Heart right ventricle (tissue), 16 donors: ENCODE results near the gene ITGB2. TPM values are rescaled to one million over a fixed set of nuclear protein-coding genes. Genes with fewer than 3 reads are reported as not detected.
A peak's percentile ranks its signal among the peaks of the same experiment; 100 is the strongest.

ENCODE experiments used
- ATAC-seq, 8 donors: fragments of 200-7000 bp; cut with Tn5 transposase; one replicate each; pipeline ENCODE4 v1.9.1; 2020; ENCODE audit warnings: mild to moderate bottlenecking in 8 of 8, moderate library complexity in 8 of 8, moderate number of reproducible peaks in 1 of 8
- DNase-seq, 2 donors: peaks; one replicate each; pipeline ENCODE4 v3.0.0-alpha.2; 2020
- H3K27ac ChIP-seq, 10 donors: fragments of 200-600 bp; sonication (generic) in 2 of 10; one replicate each; pipeline versions ENCODE4 v1.5.0 to v1.8.0; 2020 to 2022; ENCODE audit warnings: mild to moderate bottlenecking in 3 of 10
- H3K27me3 ChIP-seq, 7 donors: fragments of 200-600 bp; one replicate each; pipeline ENCODE4 v1.8.0; 2021 to 2022; ENCODE audit warnings: mild to moderate bottlenecking in 2 of 7
- H3K36me3 ChIP-seq, 9 donors: fragments of 200-600 bp; sonication (generic) in 1 of 9; one replicate each; pipeline versions ENCODE4 v1.5.0 to v1.8.0; 2020 to 2022; ENCODE audit warnings: mild to moderate bottlenecking in 2 of 9
- H3K4me1 ChIP-seq, 9 donors: fragments of 200-600 bp; sonication (generic) in 1 of 9; one replicate each; pipeline versions ENCODE4 v1.5.0 to v1.8.0; 2020 to 2022; ENCODE audit warnings: mild to moderate bottlenecking in 4 of 9
- H3K4me3 ChIP-seq, 10 donors: fragments of 200-600 bp; sonication (generic) in 2 of 10; one replicate each; pipeline versions ENCODE4 v1.5.0 to v1.8.0; 2020 to 2022; ENCODE audit warnings: mild to moderate bottlenecking in 7 of 10, moderate library complexity in 2 of 10
- H3K9me3 ChIP-seq, 11 donors: fragments of 200-600 bp in 10 of 11; sonication (generic) in 2 of 11; one replicate each; pipeline versions ENCODE4 v1.5.0 to v1.8.0; 2013 to 2022; ENCODE audit warnings: mild to moderate bottlenecking in 2 of 11, control low read depth in 1 of 11, moderate library complexity in 1 of 11
- CTCF ChIP-seq, 9 donors: fragments of 200-600 bp; sonication (generic) in 2 of 9; IDR thresholded peaks; one replicate each; pipeline versions ENCODE4 v1.5.0 to v1.8.0; 2021 to 2022; ENCODE audit warnings: antibody characterized with exemption in 9 of 9, mild to moderate bottlenecking in 5 of 9, moderate library complexity in 1 of 9
- WGBS, 2 donors: extraction: QIAGEN DNeasy Blood & Tissue Kit; methylation state at CpG; one replicate each; pipeline ENCODE4 v1.1.7; 2013; ENCODE audit warnings: inconsistent platforms in 1 of 2; 5-methylcytosine and 5-hydroxymethylcytosine counted together
- intact Hi-C, 10 donors: fragments of 100-400 bp; cut with DNase I; formaldehyde crosslinking; loops; one replicate each; pipeline versions ENCODE4 v1.11.1 to v1.14.2; 2022
- polyA plus RNA-seq, 2 donors: library from polyadenylated mRNA; stranded (reverse); fragments of 200-250 nt; gene quantifications; one replicate each; pipeline ENCODE4 v1.2.3, GENCODE V29; 2013
- total RNA-seq, 10 donors: library from RNA; stranded (reverse); fragmentation: NEBNext Ultra II Directional in 3 of 10; extraction: Animal tissue kit (Norgen Biotek cat#: 25700) in 3 of 10; gene quantifications; one replicate each; pipeline versions ENCODE4 v1.2.1 to v1.2.4, GENCODE V29; 2021 to 2023
- donor health status: Arrhythmogenic right ventricular cardiomyopathy.
- donor health status: ischemic (EF 13 %, LVEDD 7.1; RV severe dilation, severe dysfunction).
- donor health status: healthy with polysubstance abuse.
- donor health status: DM: no; HTN: yes; CAD: no.
- donor health status: DM: no; HTN: no; CAD: no.
- donor health status: ischemic (EF 25% LVEDD 6.9; RV normal size, moderate dysfunction).
- donor health status: ischemic (EF 25% LVEDD 5.7; RV mildly dilated, moderate dysfunction).
- donor health status: healthy.
- donor health status: DM: yes; HTN: yes; CAD: no.
- donor health status: Ischemic cardiomyopathy.
- donor health status: ischemic (EF 35%, LVEDD 5.7; RV mildly dilated, moderate dysfunction).
- donor health status: nonischemic (EF 11% LVEDD 7.7; RV severe dilation, severe dysfunction).
- donor health status: DM: yes; HTN: yes; CAD: no.
- donor health status: PGD.
- donor health status: ischemic (EF 29% LVEDD 5.4; RV normal size, mild dysfunction).
- donor health status: nonischemic (EF 23%, LVEDD 6.1; RV moderate dilation, normal function).

The ITGB2 gene
- total and polyA plus RNA-seq, 12 donors: 5.1 to 151 (median 11.4) TPM

GRCh38 chr21:44919111-44919912, 1.4 kb downstream of the ITGB2 start:
- TF ChIP-seq CTCF (IDR thresholded peaks at IDR 0.05): no peak
- no peaks in the 10 kb centered on the region for H3K9me3 ChIP-seq
- no peak for DNase-seq
- peak in 7 of 8 donors; percentile 7 to 33 (median 20) for ATAC-seq
- WGBS, 2 donors: 46 to 76% methylated on average over 22 of the region's 26 CpGs
- H3K27ac ChIP-seq: peak overlapping the region in 1 of 10 donors; percentile 96
- intact Hi-C loops: no loop called here
- peaks cover 0 to 71% (median 0%) of the 10 kb centered on the region in 9 donors for H3K4me1 ChIP-seq
- peaks cover 0 to 48% (median 33%) of the 10 kb centered on the region in 7 donors for H3K27me3 ChIP-seq
- peaks cover 0 to 12% (median 0%) of the 10 kb centered on the region in 9 donors for H3K36me3 ChIP-seq
- peak overlapping the region in 7 of 10 donors; percentile 7 to 72 (median 39) for H3K4me3 ChIP-seq

- peak in 2 of 8 donors; percentile 9 to 16 for ATAC-seq
- peaks cover 0 to 48% (median 33%) of the 10 kb centered on the region in 7 donors for H3K27me3 ChIP-seq
- H3K4me1 ChIP-seq: peaks cover 0 to 71% (median 0%) of the 10 kb centered on the region in 9 donors
- H3K9me3 ChIP-seq: no peaks in the 10 kb centered on the region
- peak overlapping the region in 1 of 10 donors; percentile 96 for H3K27ac ChIP-seq
- no peak for DNase-seq
- 51 to 67% methylated on average over 13 of the region's 13 CpGs for WGBS, 2 donors
- intact Hi-C loops: no loop called here
- H3K36me3 ChIP-seq: peaks cover 0 to 12% (median 0%) of the 10 kb centered on the region in 9 donors
- TF ChIP-seq CTCF (IDR thresholded peaks at IDR 0.05): no peak
- H3K4me3 ChIP-seq: peak overlapping the region in 2 of 10 donors; percentile 30 to 72
These were observed 2.1 kb downstream of the ITGB2 start for GRCh38 chr21:44918581-44919033.

GRCh38 chr21:44918107-44918470, 2.6 kb downstream of the ITGB2 start:
- DNase-seq (no peak), ATAC-seq (no peak)
- Histone ChIP-seq H3K4me3 (peak overlapping the region in 1 of 10 donors; percentile 72), H3K4me1 (peaks cover 0 to 72% (median 0%) of the 10 kb centered on the region in 9 donors), H3K27ac (peak overlapping the region in 1 of 10 donors; percentile 96), H3K27me3 (peaks cover 0 to 48% (median 32%) of the 10 kb centered on the region in 7 donors), H3K36me3 (peaks cover 0 to 12% (median 0%) of the 10 kb centered on the region in 9 donors), H3K9me3 (no peaks in the 10 kb centered on the region)
- TF ChIP-seq CTCF (IDR thresholded peaks at IDR 0.05): no peak
- 71 to 90% methylated on average over 12 of the region's 12 CpGs for WGBS, 2 donors
- intact Hi-C loops: no loop called here

- Histone ChIP-seq H3K4me3 (peak overlapping the region in 1 of 10 donors; percentile 72), H3K9me3 (no peaks in the 10 kb centered on the region), H3K27ac (peak overlapping the region in 1 of 10 donors; percentile 96), H3K36me3 (peaks cover 0 to 12% (median 0%) of the 10 kb centered on the region in 9 donors), H3K4me1 (peaks cover 0 to 69% (median 0%) of the 10 kb centered on the region in 9 donors), H3K27me3 (peaks cover 0 to 48% (median 28%) of the 10 kb centered on the region in 7 donors)
- intact Hi-C loops: no loop called here
- TF ChIP-seq CTCF (IDR thresholded peaks at IDR 0.05): no peak
- DNase-seq (no peak), ATAC-seq (no peak)
- WGBS, 2 donors: 80 to 91% methylated on average over 15 of the region's 15 CpGs
These were observed 3.1 kb downstream of the ITGB2 start for GRCh38 chr21:44917446-44918106.
